Stimulated activated CD8-positive, alpha-beta memory T cell treated with anti-CD3 and anti-CD28 coated beads, Interleukin-4, amount 100 ng/mL, for 24 hours (primary cell): ENCODE measurements around the gene APLP2.

Experiments
- DNase-seq: peaks from one replicate; pipeline ENCODE4 v3.0.0-alpha.2; 2020; ENCODE audit warnings: low read depth

APLP2 gene

DNA sequence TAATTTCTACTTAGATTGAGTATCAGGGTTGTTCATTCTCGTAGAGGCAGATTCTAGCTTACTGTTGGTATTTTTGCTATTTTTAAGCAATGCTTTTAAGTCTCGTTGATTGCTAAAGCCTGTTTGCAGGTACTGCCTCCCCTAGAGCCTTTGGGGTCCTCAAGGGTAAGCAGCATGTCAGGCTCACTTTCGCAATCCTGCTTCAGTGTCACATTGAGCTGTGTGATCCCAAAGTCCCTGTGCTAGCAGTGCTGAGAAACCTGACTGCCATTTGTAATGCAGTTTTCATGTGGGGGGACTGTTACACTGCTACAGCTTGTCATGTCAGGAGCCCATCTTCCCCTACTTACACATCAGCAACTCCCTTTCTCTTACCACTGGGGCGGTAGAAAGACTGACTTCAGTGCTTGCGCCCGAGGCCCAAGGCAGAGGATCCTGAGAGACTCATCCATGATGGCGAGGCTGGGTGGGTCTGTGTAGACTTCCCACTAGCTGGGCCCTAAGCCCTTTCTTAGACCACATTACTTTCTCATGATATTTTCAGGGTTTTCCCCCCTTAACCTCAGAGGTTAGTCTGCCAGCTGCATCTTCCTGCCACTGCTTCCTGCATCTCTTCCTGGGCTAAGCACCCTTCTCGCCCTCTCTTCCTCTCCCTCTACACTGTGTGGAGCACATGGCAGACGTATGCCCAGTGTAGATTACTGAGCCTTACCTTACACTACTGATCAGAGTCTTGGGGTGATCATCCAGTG is 49.1 kb downstream of the APLP2 start:
- peak; percentile 11 for DNase-seq

GRCh38 chr11:130120045-130120444 is 50.4 kb downstream of the APLP2 start:
- no peak for DNase-seq

GRCh38 chr11:130121445-130121978 is 51.8 kb downstream of the APLP2 start:
- DNase-seq: no peak

DNA sequence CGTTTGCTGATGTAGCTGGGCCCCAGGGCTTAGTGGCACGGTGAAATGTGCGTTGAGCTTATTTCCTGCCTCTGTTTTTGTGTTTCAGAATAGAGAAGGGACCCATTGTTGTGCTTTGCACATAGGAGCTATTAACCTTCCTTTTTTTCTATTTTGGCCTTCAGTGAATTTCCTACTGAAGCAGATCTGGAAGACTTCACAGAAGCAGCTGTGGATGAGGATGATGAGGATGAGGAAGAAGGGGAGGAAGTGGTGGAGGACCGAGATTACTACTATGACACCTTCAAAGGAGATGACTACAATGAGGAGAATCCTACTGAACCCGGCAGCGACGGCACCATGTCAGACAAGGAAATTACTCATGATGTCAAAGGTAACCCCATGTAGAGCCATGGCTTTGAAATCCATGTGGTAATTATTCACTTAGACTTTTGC is 52.5 kb downstream of the APLP2 start:
- DNase-seq: no peak

- no peak for DNase-seq
These were observed 53.8 kb downstream of the APLP2 start for GRCh38 chr11:130123414-130124040.

DNA sequence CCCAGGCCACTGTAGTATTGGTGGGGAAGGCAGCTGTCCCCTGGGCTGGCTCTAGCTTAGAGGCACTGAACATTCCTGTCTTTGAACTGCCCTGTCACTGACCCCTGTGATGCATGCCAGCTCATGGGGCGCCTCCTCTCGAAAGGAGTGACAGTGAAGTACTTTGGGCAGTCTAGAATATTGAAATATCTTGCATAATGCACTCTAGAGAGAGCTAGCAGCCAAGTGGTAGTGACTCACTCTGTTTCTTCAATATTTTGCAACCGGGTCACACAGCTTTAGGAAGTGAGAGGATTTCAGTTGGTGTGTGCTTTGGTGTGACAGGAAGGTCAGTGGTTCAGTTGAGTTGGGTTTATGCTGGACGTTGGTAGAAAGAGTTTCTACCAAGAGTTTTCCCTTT is 54.4 kb downstream of the APLP2 start:
- no peak for DNase-seq

DNA sequence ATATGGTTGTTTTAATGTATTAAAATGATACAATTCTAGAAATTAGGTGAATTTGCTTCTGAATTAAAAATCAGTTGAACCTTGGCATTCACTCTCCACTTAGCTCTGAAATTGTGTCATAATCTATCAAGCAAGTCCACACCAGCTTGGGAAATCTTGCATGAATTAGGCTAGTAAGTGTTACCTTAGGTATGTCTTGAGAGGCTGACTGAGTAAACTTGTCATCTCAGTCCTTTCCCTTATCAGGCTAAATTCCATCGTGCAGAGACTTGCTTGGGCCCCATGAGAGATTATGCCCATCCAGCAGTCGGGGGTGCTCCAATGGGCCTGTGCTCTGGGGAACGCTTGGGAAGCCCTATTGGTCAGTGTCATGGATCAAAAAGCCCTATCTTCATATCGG is 55.9 kb downstream of the APLP2 start:
- DNase-seq: no peak

GRCh38 chr11:130126516-130126915 is 56.8 kb downstream of the APLP2 start:
- no peak for DNase-seq

DNA sequence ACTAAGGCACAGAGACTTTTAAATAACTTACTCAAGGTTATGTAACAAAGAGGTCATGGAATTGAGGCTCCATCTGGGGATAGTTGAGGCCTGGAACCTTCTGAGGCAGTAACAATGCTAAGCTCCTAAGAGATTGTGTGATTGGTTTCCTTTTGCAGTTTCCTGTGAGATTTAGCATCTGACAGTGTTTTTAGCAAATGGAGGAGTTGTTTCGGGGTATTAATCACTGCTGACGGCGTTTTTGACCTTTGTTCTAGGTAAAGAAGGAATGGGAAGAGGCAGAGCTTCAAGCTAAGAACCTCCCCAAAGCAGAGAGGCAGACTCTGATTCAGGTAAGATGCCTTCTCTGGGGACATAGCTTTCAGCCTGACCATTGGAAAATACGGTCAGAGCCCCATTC is 57.8 kb downstream of the APLP2 start:
- no peak for DNase-seq

DNA sequence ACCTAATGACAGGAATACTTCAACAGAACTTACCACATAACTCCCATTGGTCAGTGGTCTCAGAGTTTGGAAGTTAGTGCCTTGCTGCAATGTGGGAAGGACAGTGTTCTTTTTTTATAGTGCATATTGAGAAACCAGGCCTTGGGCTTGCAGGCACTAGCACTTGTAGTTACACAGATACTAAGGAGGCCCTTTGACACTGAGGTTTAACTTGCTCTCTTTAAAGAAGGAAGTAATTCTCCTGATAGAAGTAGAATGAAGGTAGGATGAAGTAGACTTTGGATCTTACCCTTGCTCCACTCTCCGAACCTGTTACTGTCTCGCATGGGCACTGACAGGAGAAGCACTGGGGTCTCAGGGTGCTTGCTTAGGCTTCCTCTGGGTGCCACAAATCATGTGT is 58.9 kb downstream of the APLP2 start:
- no peak for DNase-seq

DNA sequence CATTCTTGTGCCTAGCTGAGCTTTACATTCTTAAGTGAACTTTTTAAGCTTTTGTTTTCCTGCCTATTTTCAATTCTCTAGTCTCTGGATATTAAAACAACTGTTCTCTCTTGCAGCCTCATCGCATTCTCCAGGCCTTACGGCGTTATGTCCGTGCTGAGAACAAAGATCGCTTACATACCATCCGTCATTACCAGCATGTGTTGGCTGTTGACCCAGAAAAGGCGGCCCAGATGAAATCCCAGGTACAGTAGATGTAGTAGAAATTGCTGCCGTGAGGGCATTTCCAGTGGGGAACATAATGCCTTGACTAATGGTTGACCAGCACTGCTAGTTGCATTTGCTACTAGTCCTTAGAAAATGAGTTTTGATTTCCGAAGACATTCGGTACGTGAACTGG is 60.2 kb downstream of the APLP2 start:
- DNase-seq: no peak

GRCh38 chr11:130131961-130132850 is 62.5 kb downstream of the APLP2 start:
- DNase-seq: no peak

DNA sequence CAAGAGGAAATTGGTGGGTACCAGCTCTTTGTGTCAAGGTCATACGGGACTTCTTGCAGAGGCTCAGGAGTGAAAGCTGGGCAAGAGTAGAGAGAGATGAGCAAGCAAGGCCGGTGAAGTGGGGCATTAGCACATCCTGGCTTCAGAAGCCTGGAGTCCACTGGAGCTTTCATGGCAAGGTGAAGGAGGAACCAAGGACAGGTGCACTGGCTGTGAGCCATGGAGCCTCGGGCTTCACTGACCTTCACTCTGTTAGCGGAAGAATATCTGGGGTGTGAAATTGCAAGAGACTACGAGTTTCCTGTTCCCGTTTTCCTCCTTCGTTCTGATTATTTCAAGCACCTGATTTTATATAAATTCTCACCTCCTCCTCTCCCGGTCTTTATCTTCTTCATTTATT is 64.0 kb downstream of the APLP2 start:
- no peak for DNase-seq

DNA sequence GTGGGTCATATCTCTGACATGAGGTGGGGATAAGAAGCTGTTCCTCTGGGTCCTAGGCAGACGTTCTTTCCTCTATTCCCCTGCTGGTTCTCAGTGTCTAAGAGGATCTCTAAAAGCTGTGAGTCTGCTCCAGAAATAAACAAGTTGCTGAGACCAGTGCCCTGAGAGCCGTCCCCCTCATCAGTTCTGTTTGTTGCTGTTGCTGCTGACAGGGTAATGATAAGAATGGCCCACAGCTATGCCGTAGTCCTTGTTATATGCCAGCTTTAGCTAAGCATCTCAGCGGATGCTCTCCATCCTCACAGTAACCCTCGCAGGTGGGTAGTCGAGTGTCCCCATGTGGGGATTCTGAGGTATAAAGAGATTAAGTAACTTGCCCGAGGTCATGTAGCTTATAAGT is 66.4 kb downstream of the APLP2 start:
- DNase-seq: no peak

GRCh38 chr11:130137999-130138398 is 68.3 kb downstream of the APLP2 start:
- DNase-seq: no peak

- DNase-seq: no peak
These were observed 69.7 kb downstream of the APLP2 start for GRCh38 chr11:130139401-130139800.

GRCh38 chr11:130141561-130142341 is 72.1 kb downstream of the APLP2 start:
- no peak for DNase-seq

DNA sequence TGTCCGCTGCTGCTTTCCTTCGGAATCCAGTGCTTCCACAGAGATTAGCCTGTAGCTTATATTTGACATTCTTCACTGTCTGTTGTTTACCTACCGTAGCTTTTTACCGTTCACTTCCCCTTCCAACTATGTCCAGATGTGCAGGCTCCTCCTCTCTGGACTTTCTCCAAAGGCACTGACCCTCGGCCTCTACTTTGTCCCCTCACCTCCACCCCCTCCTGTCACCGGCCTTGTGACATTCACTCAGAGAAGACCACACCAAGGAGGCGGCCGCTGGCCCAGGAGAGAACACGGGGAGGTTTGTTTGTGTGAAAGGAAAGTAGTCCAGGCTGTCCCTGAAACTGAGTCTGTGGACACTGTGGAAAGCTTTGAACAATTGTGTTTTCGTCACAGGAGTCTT is 74.4 kb downstream of the APLP2 start:
- DNase-seq: no peak

- no peak for DNase-seq
These were observed 75.2 kb downstream of the APLP2 start for GRCh38 chr11:130144861-130145281.

DNA sequence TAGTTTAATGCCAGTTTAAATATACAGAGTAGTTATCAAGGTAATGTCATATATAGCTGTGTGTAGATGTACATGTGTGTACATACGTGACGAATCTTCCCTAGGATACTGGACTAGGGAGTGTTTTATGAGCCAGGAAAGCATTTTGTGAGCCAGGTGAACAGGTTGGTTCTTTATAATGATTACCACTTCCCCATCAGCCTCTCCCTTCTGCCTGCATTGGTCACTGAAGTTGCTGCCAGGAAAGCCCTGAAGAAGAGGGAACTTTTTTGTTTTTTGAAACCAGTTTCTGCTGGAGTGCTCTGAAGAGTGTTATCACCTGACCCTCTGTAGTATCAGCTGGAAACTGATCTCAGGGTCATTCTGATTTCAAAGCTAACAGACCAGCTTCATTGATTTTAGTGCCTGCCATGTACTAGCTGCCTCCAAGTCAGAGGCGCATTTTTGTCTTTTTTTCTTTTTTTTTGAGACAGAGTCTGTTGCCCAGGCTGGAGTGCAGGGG is 75.7 kb downstream of the APLP2 start:
- DNase-seq: no peak

GRCh38 chr11:130145975-130146776 is 76.5 kb downstream of the APLP2 start:
- no peak for DNase-seq
